Right ventricle myocardium inferior (tissue), 1 donor: ENCODE measurements around the gene LTB. TPM values are rescaled to one million over a fixed set of nuclear protein-coding genes. Genes with fewer than 3 reads are reported as not detected.
A peak's percentile ranks its signal among the peaks of the same experiment; 100 is the strongest.

Experiments used
- ATAC-seq: fragments of 200-7000 bp; cut with Tn5 transposase; one replicate; pipeline ENCODE4 v1.9.1; 2020; ENCODE audit warnings: mild to moderate bottlenecking, moderate library complexity
- DNase-seq: peaks from one replicate; pipeline ENCODE4 v3.0.0; 2021; ENCODE audit errors: missing footprints
- intact Hi-C: fragments of 100-400 bp; cut with DNase I; formaldehyde crosslinking; loops from one replicate; pipeline ENCODE4 v1.11.0; 2022
- total RNA-seq: library from RNA; stranded (reverse); fragmentation: NEBNext Ultra II Directional; extraction: Animal tissue kit (Norgen Biotek cat#: 25700); gene quantifications from one replicate; pipeline ENCODE4 v1.2.1, GENCODE V29; 2021
- donor health status: DM: no; HTN: yes; CAD: no; lungs with severe emphysema.

LTB gene
- total RNA-seq, 1 donor from 2014 or later: 1.6 TPM

- no peak for ATAC-seq
- intact Hi-C loops: loop anchor here (10.0 kb wide), 3 partner anchors 194 to 414 kb away; partner anchors contain the start of genes CLIC1, NELFE and SKIC2
- DNase-seq: no peak
Measured at GRCh38 chr6:31540640-31541039, 41.6 kb downstream of the LTB start.

GRCh38 chr6:31538805-31539400 is 43.3 kb downstream of the LTB start:
- intact Hi-C loops: no loop called here
- ATAC-seq (no peak), DNase-seq (no peak)

GRCh38 chr6:31535538-31536324 is 46.5 kb downstream of the LTB start:
- DNase-seq (no peak), ATAC-seq (no peak)
- intact Hi-C loops: no loop called here

GRCh38 chr6:31534521-31535040 is 47.6 kb downstream of the LTB start:
- ATAC-seq (no peak), DNase-seq (no peak)
- intact Hi-C loops: no loop called here

GRCh38 chr6:31534011-31534410 is 48.2 kb downstream of the LTB start:
- ATAC-seq: no peak
- DNase-seq: no peak
- intact Hi-C loops: no loop called here

GRCh38 chr6:31533455-31533841 is 48.8 kb downstream of the LTB start:
- intact Hi-C loops: no loop called here
- ATAC-seq (no peak), DNase-seq (no peak)

- intact Hi-C loops: no loop called here
- ATAC-seq (peak; percentile 35), DNase-seq (no peak)
Measured at GRCh38 chr6:31532644-31533454, 49.4 kb downstream of the LTB start.

GRCh38 chr6:31531771-31532643 is 50.2 kb downstream of the LTB start:
- ATAC-seq: no peak
- DNase-seq: no peak
- intact Hi-C loops: no loop called here

- intact Hi-C loops: no loop called here
- ATAC-seq (no peak), DNase-seq (no peak)
Measured at GRCh38 chr6:31531162-31531561, 51.1 kb downstream of the LTB start.

GRCh38 chr6:31530659-31531058 is 51.6 kb downstream of the LTB start:
- intact Hi-C loops: no loop called here
- ATAC-seq: no peak
- DNase-seq: no peak

Other genes with a start within 250 kb of the LTB start
- 465 TPM for gene HLA-B, start 225.2 kb downstream of the LTB start, total RNA-seq
- 8.3 TPM for gene MICA, start 178.8 kb downstream of the LTB start, total RNA-seq
- 1.5 TPM for gene MICB, start 84.3 kb downstream of the LTB start, total RNA-seq
- not detected for gene MCCD1, start 53.5 kb downstream of the LTB start, total RNA-seq
- 159 TPM for gene DDX39B, start 40.4 kb downstream of the LTB start, total RNA-seq
- gene ATP6V1G2, start 35.8 kb downstream of the LTB start, total RNA-seq: 2.2 TPM
- gene NFKBIL1, start 34.8 kb downstream of the LTB start, total RNA-seq: 10.8 TPM
- gene LTA, start 10.1 kb downstream of the LTB start, total RNA-seq: not detected
- gene TNF, start 6.9 kb downstream of the LTB start, total RNA-seq: 0.51 TPM
- 9.0 TPM for gene LST1, start 3.9 kb upstream of the LTB start, total RNA-seq
- 0.49 TPM for gene NCR3, start 10.6 kb upstream of the LTB start, total RNA-seq
- gene AIF1, start 32.8 kb upstream of the LTB start, total RNA-seq: 22.1 TPM
- gene PRRC2A, start 38.3 kb upstream of the LTB start, total RNA-seq: 82.7 TPM
- gene BAG6, start 70.2 kb upstream of the LTB start, total RNA-seq: 260 TPM
- gene APOM, start 73.5 kb upstream of the LTB start, total RNA-seq: 0.87 TPM
- gene C6orf47, start 78.4 kb upstream of the LTB start, total RNA-seq: 17.0 TPM
- 17.1 TPM for gene GPANK1, start 82.6 kb upstream of the LTB start, total RNA-seq
- 97.3 TPM for gene CSNK2B, start 83.7 kb upstream of the LTB start, total RNA-seq
- 3.9 TPM for gene LY6G5B, start 87.6 kb upstream of the LTB start, total RNA-seq
- gene LY6G5C, start 98.6 kb upstream of the LTB start, total RNA-seq: 1.5 TPM
- gene ABHD16A, start 120.9 kb upstream of the LTB start, total RNA-seq: 26.9 TPM
- not detected for gene LY6G6F, start 124.4 kb upstream of the LTB start, total RNA-seq
- gene LY6G6D, start 132.9 kb upstream of the LTB start, total RNA-seq: not detected
- gene LY6G6C, start 139.3 kb upstream of the LTB start, total RNA-seq: not detected
- gene MPIG6B, start 140.9 kb upstream of the LTB start, total RNA-seq: 0.70 TPM
- 40.6 TPM for gene DDAH2, start 146.9 kb upstream of the LTB start, total RNA-seq
- gene CLIC1, start 154.1 kb upstream of the LTB start, total RNA-seq: 102 TPM
- gene MSH5, start 157.6 kb upstream of the LTB start, total RNA-seq: 2.0 TPM
- gene SAPCD1, start 180.2 kb upstream of the LTB start, total RNA-seq: 0.57 TPM
- gene VWA7, start 194.9 kb upstream of the LTB start, total RNA-seq: 12.1 TPM
- 29.7 TPM for gene VARS1, start 213.3 kb upstream of the LTB start, total RNA-seq
- gene LSM2, start 224.5 kb upstream of the LTB start, total RNA-seq: 24.6 TPM
- gene HSPA1L, start 232.9 kb upstream of the LTB start, total RNA-seq: 1.6 TPM
- gene HSPA1A, start 233.1 kb upstream of the LTB start, total RNA-seq: 298 TPM
- 215 TPM for gene HSPA1B, start 245.3 kb upstream of the LTB start, total RNA-seq